ENCODE data around the gene LRP2. TPM values are rescaled to one million over a fixed set of nuclear protein-coding genes. Genes with fewer than 3 reads are reported as not detected.

The LRP2 gene
- polyA plus RNA-seq, 1 of the 3 experiments (the other 2 are of a cell fraction), result not detected

GRCh38 chr2:169232551-169233154 is 129.7 kb downstream of the LRP2 start:
- POLR2A ChIA-PET, result no interaction called here
- TF ChIP-seq PBX3 (IDR thresholded peaks at IDR 0.05) (no peak), CTCF (IDR thresholded peaks at IDR 0.05) (no peak), SMC3 (IDR thresholded peaks at IDR 0.05; ENCODE audit: low read depth, low read length) (no peak)
- no peak overlapping the region for H2AFZ ChIP-seq (ENCODE audit: low read depth)
- H3K9ac ChIP-seq, result no peak overlapping the region
- no peaks in the 10 kb centered on the region for H3K79me2 ChIP-seq (ENCODE audit: insufficient read depth)
- no peaks in the 10 kb centered on the region for H3K27me3 ChIP-seq (ENCODE audit: insufficient read depth)
- CTCF ChIA-PET, result no interaction called here
- no peak overlapping the region for H3K27ac ChIP-seq (ENCODE audit: low read depth in 2 of 2, low read length in 1 of 2)
- H3K36me3 ChIP-seq (replicated peaks in 1 of 2; ENCODE audit: control insufficient read depth in 1 of 2, insufficient read depth in 2 of 2, low read length in 1 of 2), result no peaks in the 10 kb centered on the region
- no peaks in the 10 kb centered on the region for H3F3A ChIP-seq (replicated peaks; ENCODE audit: insufficient read depth)
- H3K4me3 ChIP-seq (ENCODE audit: low read depth in 2 of 2, low read length in 1 of 2), result no peak overlapping the region
- H3K9me2 ChIP-seq, result no peaks in the 10 kb centered on the region
- H3K9me3 ChIP-seq, result no peaks in the 10 kb centered on the region
- H3K4me2 ChIP-seq, result no peak overlapping the region
- no peak for DNase-seq
- H4K20me1 ChIP-seq (ENCODE audit: insufficient read depth), result no peaks in the 10 kb centered on the region
- H3K4me1 ChIP-seq (ENCODE audit: control insufficient read depth in 1 of 2, insufficient read depth in 2 of 2, low read depth in 1 of 2, low read length in 1 of 2), result no peaks in the 10 kb centered on the region
- WGBS (ENCODE audit: low lambda C conversion rate), result 60% methylated on average over 11 of the region's 11 CpGs

- CTCF ChIA-PET, result no interaction called here
- no peak for DNase-seq
- Histone ChIP-seq H3K27me3 (ENCODE audit: insufficient read depth) (no peaks in the 10 kb centered on the region), H4K20me1 (ENCODE audit: insufficient read depth) (no peaks in the 10 kb centered on the region), H3K9ac (no peak overlapping the region), H3K4me3 (ENCODE audit: low read depth in 2 of 2, low read length in 1 of 2) (no peak overlapping the region), H2AFZ (ENCODE audit: low read depth) (no peak overlapping the region), H3K79me2 (ENCODE audit: insufficient read depth) (no peaks in the 10 kb centered on the region), H3K9me3 (no peaks in the 10 kb centered on the region), H3K9me2 (no peaks in the 10 kb centered on the region), H3K36me3 (replicated peaks in 1 of 2; ENCODE audit: control insufficient read depth in 1 of 2, insufficient read depth in 2 of 2, low read length in 1 of 2) (no peaks in the 10 kb centered on the region), H3K27ac (ENCODE audit: low read depth in 2 of 2, low read length in 1 of 2) (no peak overlapping the region), H3F3A (replicated peaks; ENCODE audit: insufficient read depth) (no peaks in the 10 kb centered on the region), H3K4me2 (no peak overlapping the region), H3K4me1 (ENCODE audit: control insufficient read depth in 1 of 2, insufficient read depth in 2 of 2, low read depth in 1 of 2, low read length in 1 of 2) (no peaks in the 10 kb centered on the region)
- POLR2A ChIA-PET, result no interaction called here
- 13% methylated on average over 2 of the region's 2 CpGs for WGBS (ENCODE audit: low lambda C conversion rate)
- TF ChIP-seq MAX (IDR thresholded peaks at IDR 0.05; ENCODE audit: low read depth) (no peak), TAF1 (IDR thresholded peaks at IDR 0.05; ENCODE audit: borderline replicate concordance, low read depth, low read length) (no peak), EP300 (IDR thresholded peaks at IDR 0.05; ENCODE audit: borderline replicate concordance in 1 of 2, low read depth in 1 of 2, low read length in 1 of 2) (no peak), FOSL2 (IDR thresholded peaks at IDR 0.05; ENCODE audit: borderline replicate concordance, low read depth) (no peak), CHD2 (IDR thresholded peaks at IDR 0.05; ENCODE audit: low read length, partially characterized antibody) (no peak), RCOR1 (IDR thresholded peaks at IDR 0.05; ENCODE audit: low read length) (no peak), USF1 (IDR thresholded peaks at IDR 0.05; ENCODE audit: borderline replicate concordance, low read depth) (no peak), FOXJ3 (CRISPR knock-in tag; IDR thresholded peaks at IDR 0.05) (no peak), RAD21 (IDR thresholded peaks at IDR 0.05; ENCODE audit: low read length) (no peak), SIN3A (IDR thresholded peaks at IDR 0.05; ENCODE audit: borderline replicate concordance, low read depth, low read length) (no peak), REST (IDR thresholded peaks at IDR 0.05; ENCODE audit: low read depth, low read length) (no peak), USF2 (IDR thresholded peaks at IDR 0.05; ENCODE audit: borderline replicate concordance, low read depth, low read length) (no peak), ZBTB33 (IDR thresholded peaks at IDR 0.05; ENCODE audit: borderline replicate concordance, low read depth) (no peak)
These were observed 132.1 kb downstream of the LRP2 start for GRCh38 chr2:169230204-169230603.
